ENCODE results near the gene PPT2. TPM values are rescaled to one million over a fixed set of nuclear protein-coding genes. Genes with fewer than 3 reads are reported as not detected.

PPT2 gene
- total and polyA plus RNA-seq, 2 of the 13 experiments (the other 11 are each of a cell fraction or from before 2014, with no cell fraction given): 39.2 to 61.8 TPM

DNA sequence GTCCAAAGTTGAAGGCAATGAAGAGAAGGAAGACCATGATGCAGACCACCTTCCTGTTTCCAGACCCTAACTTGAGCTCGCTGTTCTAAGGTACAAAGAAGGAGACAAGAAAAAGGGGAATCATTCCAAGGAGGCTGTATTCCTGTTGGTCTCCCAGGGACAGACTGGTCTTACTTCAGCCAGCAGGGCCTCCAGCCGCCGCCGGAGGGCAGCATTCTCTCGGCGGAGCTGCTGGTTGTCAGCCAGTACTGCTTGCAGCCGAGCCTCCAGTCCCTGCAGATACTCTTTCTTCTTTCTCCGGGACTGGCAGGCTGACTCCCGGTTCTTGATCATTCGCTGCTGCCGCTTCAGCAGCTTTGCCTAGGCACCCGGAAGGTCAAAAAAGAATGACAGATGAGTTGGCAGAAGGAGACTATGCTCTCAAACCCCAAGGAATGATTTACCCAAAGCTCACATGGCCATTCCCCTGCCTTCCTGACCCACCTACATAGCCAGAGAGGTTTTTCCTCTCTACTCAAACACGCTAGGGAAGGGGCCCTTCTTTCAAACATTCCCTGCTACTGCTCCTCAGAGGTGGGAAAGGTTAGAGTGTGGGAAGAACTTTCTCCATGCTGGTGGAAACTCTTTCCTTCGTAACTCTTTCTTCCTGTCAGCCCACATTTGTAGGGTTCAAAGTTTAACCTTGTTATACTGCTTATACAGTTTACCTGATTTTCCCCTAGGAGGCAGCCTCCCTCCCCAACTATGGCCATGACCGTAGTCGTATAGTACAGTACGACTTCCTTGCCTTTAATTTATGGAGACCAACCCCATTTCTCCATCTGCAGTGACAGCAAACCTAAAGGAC is 34.9 kb upstream of the PPT2 start (continued):
- TF ChIP-seq ZNF75D (CRISPR knock-in tag; IDR thresholded peaks at IDR 0.05; ENCODE audit: borderline replicate concordance) (no peak), ZNF629 (CRISPR knock-in tag; conservative IDR thresholded peaks at IDR 0.05) (no peak), HBP1 (CRISPR knock-in tag; IDR thresholded peaks at IDR 0.05; ENCODE audit: low read depth) (peak; percentile 61; the same call in 1 of the 2 replicates), ZBTB10 (CRISPR knock-in tag; IDR thresholded peaks at IDR 0.05; ENCODE audit: borderline replicate concordance) (0 out of 2 replicates have a peak, but pooled peaks have one; percentile 35), ZNF251 (CRISPR knock-in tag; IDR thresholded peaks at IDR 0.05) (no peak), SRF (IDR thresholded peaks at IDR 0.05; ENCODE audit: low read depth, low read length) (peak; percentile 41; the same call in 1 of the 2 replicates), DNMT1 (CRISPR knock-in tag; IDR thresholded peaks at IDR 0.05) (no peak), SNAPC2 (CRISPR knock-in tag; IDR thresholded peaks at IDR 0.05) (0 out of 2 replicates have a peak, but pooled peaks have one; percentile 38), CENPX (CRISPR knock-in tag; IDR thresholded peaks at IDR 0.05) (no peak), NFRKB (IDR thresholded peaks at IDR 0.05) (no peak), ZNF572 (CRISPR knock-in tag; IDR thresholded peaks at IDR 0.05) (no peak; the same call in 1 of the 2 replicates), PHF5A (CRISPR knock-in tag; IDR thresholded peaks at IDR 0.05; ENCODE audit: low read depth, unreplicated experiment) (no peak), MXD4 (CRISPR knock-in tag; IDR thresholded peaks at IDR 0.05) (peak; percentile 82; the same call in 1 of the 2 replicates), ZNF34 (CRISPR knock-in tag; IDR thresholded peaks at IDR 0.05; ENCODE audit: borderline replicate concordance) (0 out of 2 replicates have a peak, but pooled peaks have one; percentile 64), ZSCAN25 (CRISPR knock-in tag; IDR thresholded peaks at IDR 0.05) (peak; percentile 65; the same call in 1 of the 2 replicates), NFYC (CRISPR knock-in tag; IDR thresholded peaks at IDR 0.05) (peak; percentile 30; the same call in 1 of the 2 replicates), ZFP1 (CRISPR knock-in tag; IDR thresholded peaks at IDR 0.05) (0 out of 2 replicates have a peak, but pooled peaks have one; percentile 32), YY1 (IDR thresholded peaks at IDR 0.05; ENCODE audit: insufficient read depth, insufficient replicate concordance, low read depth, low read length) (peak; percentile 58), KMT2A (CRISPR knock-in tag; IDR thresholded peaks at IDR 0.05) (peak; percentile 26; the same call in 1 of the 2 replicates), MED1 (CRISPR knock-in tag; IDR thresholded peaks at IDR 0.05) (peak; percentile 66), HNF4G (IDR thresholded peaks at IDR 0.05; ENCODE audit: borderline replicate concordance, low read depth, low read length) (peak; percentile 71), HNF4G (CRISPR knock-in tag; IDR thresholded peaks at IDR 0.05; ENCODE audit: borderline replicate concordance, low read depth) (peak; percentile 74; the same call in 1 of the 2 replicates)
- TF ChIP-seq, protein P1, sequence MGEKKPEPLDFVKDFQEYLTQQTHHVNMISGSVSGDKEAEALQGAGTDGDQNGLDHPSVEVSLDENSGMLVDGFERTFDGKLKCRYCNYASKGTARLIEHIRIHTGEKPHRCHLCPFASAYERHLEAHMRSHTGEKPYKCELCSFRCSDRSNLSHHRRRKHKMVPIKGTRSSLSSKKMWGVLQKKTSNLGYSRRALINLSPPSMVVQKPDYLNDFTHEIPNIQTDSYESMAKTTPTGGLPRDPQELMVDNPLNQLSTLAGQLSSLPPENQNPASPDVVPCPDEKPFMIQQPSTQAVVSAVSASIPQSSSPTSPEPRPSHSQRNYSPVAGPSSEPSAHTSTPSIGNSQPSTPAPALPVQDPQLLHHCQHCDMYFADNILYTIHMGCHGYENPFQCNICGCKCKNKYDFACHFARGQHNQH (CRISPR knock-in tag; IDR thresholded peaks at IDR 0.05): peak; percentile 72
- TF ChIP-seq, protein P2, sequence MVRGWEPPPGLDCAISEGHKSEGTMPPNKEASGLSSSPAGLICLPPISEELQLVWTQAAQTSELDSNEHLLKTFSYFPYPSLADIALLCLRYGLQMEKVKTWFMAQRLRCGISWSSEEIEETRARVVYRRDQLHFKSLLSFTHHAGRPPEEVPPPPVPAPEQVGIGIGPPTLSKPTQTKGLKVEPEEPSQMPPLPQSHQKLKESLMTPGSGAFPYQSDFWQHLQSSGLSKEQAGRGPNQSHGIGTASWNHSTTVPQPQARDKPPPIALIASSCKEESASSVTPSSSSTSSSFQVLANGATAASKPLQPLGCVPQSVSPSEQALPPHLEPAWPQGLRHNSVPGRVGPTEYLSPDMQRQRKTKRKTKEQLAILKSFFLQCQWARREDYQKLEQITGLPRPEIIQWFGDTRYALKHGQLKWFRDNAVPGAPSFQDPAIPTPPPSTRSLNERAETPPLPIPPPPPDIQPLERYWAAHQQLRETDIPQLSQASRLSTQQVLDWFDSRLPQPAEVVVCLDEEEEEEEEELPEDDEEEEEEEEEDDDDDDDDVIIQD (CRISPR knock-in tag; IDR thresholded peaks at IDR 0.05; ENCODE audit: low read depth): peak; percentile 61; the same call in 1 of the 2 replicates
